Endothelial cell (in vitro differentiated cells): ENCODE results near the gene TELO2. TPM values are rescaled to one million over a fixed set of nuclear protein-coding genes. Genes with fewer than 3 reads are reported as not detected.

Experiments used
- DNase-seq: peaks from one replicate; pipeline ENCODE4 v3.0.0; 2021; ENCODE audit warnings: low spot score
- H3K27ac Mint-ChIP-seq: one replicate; pipeline ENCODE4 v1.8.0; 2021; ENCODE audit warnings: mixed read lengths, inconsistent platforms; ENCODE audit not compliant: unreplicated experiment
- H3K27me3 Mint-ChIP-seq: one replicate; pipeline ENCODE4 v1.8.0; 2021; ENCODE audit warnings: mild to moderate bottlenecking, moderate library complexity, mixed read lengths, inconsistent platforms; ENCODE audit not compliant: unreplicated experiment
- H3K36me3 Mint-ChIP-seq: one replicate; pipeline ENCODE4 v1.8.0; 2021; ENCODE audit warnings: mild to moderate bottlenecking, low read depth, mixed read lengths, inconsistent platforms; ENCODE audit not compliant: unreplicated experiment
- H3K4me1 Mint-ChIP-seq: one replicate; pipeline ENCODE4 v1.8.0; 2021; ENCODE audit warnings: mild to moderate bottlenecking, mixed read lengths, inconsistent platforms; ENCODE audit not compliant: unreplicated experiment
- H3K4me3 Mint-ChIP-seq: one replicate; pipeline ENCODE4 v1.8.0; 2021; ENCODE audit warnings: mild to moderate bottlenecking, mixed read lengths, inconsistent platforms; ENCODE audit not compliant: unreplicated experiment
- H3K9me3 Mint-ChIP-seq: one replicate; pipeline ENCODE4 v1.8.0; 2021; ENCODE audit warnings: mixed read lengths, inconsistent platforms; ENCODE audit not compliant: unreplicated experiment
- CTCF ChIP-seq: fragments of 200-600 bp; sonication (generic); IDR thresholded peaks from one replicate; pipeline ENCODE4 v1.5.0; 2021; ENCODE audit warnings: antibody characterized with exemption; ENCODE audit not compliant: unreplicated experiment
- total RNA-seq: library from RNA; stranded (reverse); fragmentation: NEBNext Ultra II Directional; extraction: Animal tissue kit (Norgen Biotek cat#: 25700); gene quantifications from one replicate; pipeline ENCODE4 v1.2.1, GENCODE V29; 2021; ENCODE audit not compliant: unreplicated experiment

Gene TELO2
- total RNA-seq, 1 donor from 2014 or later, result 64.5 TPM

DNA sequence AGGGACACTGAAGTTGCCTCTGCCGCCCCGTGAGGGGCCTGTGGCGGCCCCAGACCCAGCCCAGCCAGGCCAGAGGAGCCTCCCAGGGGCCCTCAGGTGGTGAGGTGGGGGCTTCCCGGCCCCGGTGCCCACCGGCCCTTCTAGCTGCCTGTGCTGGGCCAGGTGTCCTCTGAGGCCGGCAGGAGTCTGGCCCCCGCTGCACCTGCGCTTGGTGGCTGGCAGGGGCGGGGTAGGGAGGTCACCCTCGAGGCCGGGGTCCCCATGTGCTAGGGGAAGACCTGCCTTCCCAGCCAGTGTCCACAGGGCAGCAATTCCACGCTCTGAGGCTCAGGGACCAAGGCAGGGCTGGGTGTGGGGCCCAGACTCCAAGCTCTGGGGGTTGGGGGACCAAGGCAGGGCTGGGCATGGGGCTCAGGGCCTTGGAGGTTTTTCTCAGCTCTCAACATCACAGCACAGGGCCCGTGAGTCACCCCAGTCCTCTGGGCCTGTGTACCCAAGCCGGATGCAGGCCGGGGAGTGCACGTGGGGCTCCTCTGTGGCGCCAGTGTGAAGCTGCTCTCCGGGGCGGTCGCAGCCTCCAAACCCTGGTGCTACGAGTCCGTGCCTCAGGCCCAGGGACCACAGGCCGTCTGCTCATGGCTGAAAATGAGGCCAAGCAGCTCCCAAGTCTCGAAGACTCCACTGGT is 47.5 kb upstream of the TELO2 start:
- H3K4me3 Mint-ChIP-seq, result no peak overlapping the region
- no peaks in the 10 kb centered on the region for H3K4me1 Mint-ChIP-seq
- TF ChIP-seq CTCF, result no peak
- DNase-seq, result no peak
- peaks cover 8% of the 10 kb centered on the region for H3K27me3 Mint-ChIP-seq
- no peaks in the 10 kb centered on the region for H3K36me3 Mint-ChIP-seq
- H3K9me3 Mint-ChIP-seq, result no peaks in the 10 kb centered on the region
- H3K27ac Mint-ChIP-seq, result no peak overlapping the region

DNA sequence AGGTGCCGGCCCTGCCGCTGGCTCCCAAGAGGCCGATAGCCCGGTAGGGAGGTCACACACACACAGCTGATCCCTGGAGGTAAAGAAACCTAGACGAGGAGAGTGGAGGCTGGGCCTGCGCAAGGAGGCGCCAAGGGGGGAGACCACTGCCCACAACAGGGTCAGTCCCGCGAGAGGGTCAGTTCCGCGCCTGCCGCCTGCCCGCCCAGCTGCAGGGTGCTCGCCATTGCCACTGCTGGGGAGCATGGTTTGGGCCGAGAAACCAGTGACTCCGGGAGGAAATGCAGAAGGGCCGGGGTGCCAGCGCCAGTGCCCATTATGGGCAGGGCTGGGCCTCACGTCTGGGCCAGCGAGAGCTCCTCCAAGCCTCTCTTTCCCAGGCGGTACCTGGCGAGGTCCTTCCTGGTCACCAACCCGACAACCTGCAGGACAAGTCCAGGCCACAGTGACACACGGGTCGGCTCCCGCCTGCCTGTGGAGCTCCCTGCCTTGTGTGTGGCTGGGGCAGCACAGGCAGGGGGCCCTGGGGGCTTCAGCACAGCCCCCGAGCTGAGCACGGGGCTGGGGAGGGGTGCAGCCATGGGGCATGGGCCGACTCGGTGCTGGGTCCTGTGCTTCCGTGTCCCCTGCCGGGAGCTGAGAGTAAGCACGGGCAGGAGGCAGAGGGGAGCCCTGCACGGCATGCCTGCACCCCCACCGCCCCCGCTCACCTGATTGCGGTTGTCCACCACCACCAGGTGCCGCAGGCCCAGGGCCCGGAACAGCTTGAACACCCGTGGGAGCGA is 46.7 kb upstream of the TELO2 start:
- Mint-ChIP-seq H3K27ac (no peak overlapping the region), H3K36me3 (peaks cover 3% of the 10 kb centered on the region), H3K4me1 (no peaks in the 10 kb centered on the region), H3K4me3 (no peak overlapping the region), H3K27me3 (peaks cover 8% of the 10 kb centered on the region), H3K9me3 (no peaks in the 10 kb centered on the region)
- TF ChIP-seq CTCF, result no peak
- DNase-seq, result no peak

- Mint-ChIP-seq H3K4me3 (no peak overlapping the region), H3K36me3 (peaks cover 9% of the 10 kb centered on the region), H3K27ac (no peak overlapping the region), H3K4me1 (no peaks in the 10 kb centered on the region), H3K27me3 (peaks cover 8% of the 10 kb centered on the region), H3K9me3 (no peaks in the 10 kb centered on the region)
- TF ChIP-seq CTCF, result no peak
- DNase-seq, result no peak
Observed at GRCh38 chr16:1447965-1448364, 45.2 kb upstream of the TELO2 start.

DNA sequence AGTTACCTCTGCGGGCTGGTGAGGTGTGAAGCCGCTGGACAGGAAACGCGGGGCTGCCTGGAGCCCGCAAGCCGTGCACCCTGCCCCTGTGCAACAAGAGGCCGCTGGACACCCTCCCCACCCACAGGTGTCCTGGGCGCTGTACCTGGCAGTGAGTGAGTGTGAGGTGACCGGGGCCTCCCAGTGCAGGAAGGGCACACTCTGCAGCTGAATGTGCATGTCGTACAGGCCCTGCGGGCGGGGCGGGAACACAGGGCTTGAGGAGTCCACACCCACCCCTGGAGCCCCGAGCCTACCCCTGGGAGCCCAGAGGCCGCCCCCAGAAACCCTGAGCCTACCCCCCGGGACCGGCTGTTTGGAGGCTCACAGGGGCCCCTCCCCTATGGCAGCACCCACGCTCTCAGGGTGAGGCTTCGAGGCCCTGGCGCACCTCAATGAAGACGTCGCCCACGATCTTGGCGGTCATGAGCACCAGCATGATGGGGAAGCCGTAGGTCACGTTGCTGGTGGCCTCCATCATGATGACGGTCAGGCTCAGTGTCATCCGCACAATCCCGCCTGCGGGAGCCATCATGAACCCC is 44.5 kb upstream of the TELO2 start:
- H3K27ac Mint-ChIP-seq, result no peak overlapping the region
- H3K27me3 Mint-ChIP-seq, result peaks cover 8% of the 10 kb centered on the region

More for the DNA sequence above, 44.5 kb upstream of the TELO2 start:
- no peak overlapping the region for H3K4me3 Mint-ChIP-seq
- H3K36me3 Mint-ChIP-seq, result peaks cover 9% of the 10 kb centered on the region
- no peaks in the 10 kb centered on the region for H3K4me1 Mint-ChIP-seq
- TF ChIP-seq CTCF, result no peak
- DNase-seq, result no peak
- H3K9me3 Mint-ChIP-seq, result no peaks in the 10 kb centered on the region
